G401.6 (cell line): ENCODE data around the gene AUTS2.

Source experiments
- FAIRE-seq: peaks from 2 replicates; lab custom pipeline; 2012; peaks lifted over from hg19 to GRCh38; lab: Jason Lieb, UNC

AUTS2 gene

GRCh38 chr7:69656890-69657289 is 58.6 kb downstream of the AUTS2 start:
- FAIRE-seq, result no peak

GRCh38 chr7:69657331-69657730 is 59.1 kb downstream of the AUTS2 start:
- FAIRE-seq, result no peak

DNA sequence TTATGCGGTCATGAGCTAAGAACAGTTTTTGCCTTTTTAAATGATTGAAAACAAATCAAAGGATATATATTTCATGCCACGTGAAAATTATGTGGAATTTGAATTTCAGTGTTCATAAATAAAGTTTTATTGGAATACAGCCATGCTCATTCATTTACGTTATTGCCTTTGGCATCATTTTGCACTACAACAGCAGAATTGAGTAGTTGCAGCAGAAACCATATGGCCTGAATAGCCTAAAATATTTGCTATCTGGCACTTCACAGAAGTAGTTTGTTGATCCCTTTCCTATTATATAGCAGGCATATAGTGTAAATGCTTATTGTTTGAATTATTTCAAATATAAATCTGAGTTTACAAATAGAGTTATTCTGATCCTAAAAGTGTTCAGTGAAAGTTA is 59.7 kb downstream of the AUTS2 start:
- no peak for FAIRE-seq

DNA sequence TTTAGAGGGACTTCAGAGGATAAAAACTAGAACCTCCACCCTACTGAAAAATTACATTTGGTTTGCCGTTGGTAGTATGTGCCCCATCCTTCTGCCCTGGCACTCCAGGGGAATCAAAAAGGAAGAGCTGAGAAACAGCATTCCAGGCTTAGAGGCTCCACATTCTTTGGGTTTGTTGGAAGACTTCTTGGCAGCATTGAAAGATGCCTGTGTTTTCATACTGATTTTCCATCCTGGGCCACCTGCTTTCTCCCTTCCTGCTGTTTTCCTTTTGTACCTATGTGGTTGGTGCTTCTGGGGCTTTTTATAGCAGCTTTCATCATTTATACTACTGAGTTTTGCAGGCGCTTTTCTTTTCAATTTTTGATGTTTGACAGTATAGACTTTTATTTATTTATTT is 61.7 kb downstream of the AUTS2 start:
- no peak for FAIRE-seq

GRCh38 chr7:69661342-69661741 is 63.1 kb downstream of the AUTS2 start:
- no peak for FAIRE-seq

DNA sequence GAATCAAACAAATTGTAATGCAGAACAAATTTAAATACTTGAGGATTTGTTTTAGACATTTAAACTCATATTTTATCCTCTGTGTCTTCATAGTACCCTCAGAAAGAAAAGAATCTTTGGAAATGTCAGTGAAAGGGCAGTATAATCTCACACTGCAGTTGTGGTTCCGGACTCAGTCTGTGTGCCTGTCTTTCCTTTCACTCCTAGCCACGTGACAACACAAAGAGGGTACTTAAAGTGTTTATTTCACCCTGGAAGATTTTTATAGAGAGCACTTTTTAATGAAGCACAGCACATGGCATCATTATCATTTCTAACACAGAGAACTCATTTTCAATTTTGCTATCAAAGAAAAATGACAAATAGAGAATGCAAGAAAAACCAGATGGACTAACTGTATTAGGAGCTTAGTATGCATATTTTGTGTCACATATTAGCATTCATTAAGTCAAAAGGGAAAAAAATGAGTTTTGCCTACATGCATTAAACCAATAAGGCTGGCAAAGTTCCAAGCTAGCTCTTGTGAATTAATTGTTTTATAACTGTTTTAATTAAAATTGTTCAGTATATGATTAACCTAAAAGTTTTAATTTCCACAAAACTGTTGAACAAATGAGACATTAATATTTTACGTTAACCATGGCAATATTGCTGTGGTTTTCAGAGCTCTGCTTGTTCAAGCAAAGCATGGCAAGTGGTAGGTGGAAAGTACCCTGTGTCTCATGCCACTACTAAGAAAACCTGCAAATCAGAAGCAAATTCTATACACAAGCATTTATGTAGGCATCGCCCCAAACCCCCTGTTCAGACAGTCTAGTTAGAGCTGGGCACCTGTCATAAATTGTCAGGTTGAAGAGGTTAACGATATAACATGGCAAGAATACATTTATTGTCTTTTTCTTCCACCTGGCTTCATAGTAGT is 65.9 kb downstream of the AUTS2 start:
- FAIRE-seq, result no peak

DNA sequence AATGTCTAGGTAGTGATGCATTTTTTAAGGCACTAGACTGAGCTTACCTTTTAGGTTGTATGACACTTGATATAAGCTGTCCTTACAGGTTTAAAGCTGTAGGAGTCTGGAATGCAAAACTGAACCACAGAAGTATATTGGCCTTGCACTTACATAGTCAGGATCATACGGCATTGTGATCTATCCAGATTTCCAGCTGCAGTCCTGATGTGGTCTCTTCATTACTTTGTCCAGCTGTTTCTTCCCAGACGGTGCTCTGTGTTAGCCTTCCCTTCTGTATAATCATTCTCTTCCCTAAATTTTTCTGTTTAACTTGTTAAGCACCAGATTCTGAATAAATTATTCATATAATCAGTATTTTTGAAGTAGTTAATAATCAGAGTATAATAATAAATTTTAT is 67.1 kb downstream of the AUTS2 start:
- FAIRE-seq, result no peak

- no peak for FAIRE-seq
These were observed 70.1 kb downstream of the AUTS2 start for GRCh38 chr7:69668339-69668870.

DNA sequence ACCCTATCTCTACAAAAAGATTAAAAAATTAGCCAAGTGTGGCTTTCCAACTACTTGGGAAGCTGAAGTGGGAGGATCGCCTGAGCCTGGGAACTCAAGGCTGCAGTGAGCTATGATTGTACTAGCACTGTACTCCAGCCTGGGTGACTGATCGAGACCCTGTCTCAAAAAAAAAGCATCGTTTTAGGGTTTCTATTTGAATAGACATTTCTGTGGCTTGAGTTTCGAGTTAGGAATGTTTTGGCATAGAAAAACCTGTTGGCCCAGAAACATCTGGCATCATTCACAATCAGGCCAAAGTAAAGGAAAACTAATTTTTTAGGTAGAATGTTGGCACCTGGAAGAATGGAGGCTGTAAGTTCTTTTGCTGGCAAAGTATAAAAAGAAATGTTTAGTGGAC is 72.4 kb downstream of the AUTS2 start:
- no peak for FAIRE-seq

DNA sequence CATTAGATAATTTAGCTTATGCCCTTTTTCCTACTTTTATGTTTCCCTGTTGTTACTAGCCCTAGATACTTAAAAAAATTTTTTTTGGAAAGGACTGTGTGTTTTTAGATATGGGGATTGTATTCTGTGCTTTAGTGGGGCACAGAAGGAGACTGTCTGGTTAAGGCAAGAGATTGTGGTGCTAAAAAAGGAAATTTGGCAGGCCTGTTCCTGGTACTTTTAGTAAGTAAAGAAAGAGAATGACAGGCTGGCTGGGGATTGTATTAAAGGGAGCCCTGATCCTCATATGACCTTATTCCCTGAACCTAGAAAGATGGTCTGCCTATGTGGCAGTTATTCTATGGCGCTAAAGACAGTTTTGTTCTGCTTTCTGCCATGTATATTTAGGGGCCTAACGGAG is 74.8 kb downstream of the AUTS2 start:
- FAIRE-seq, result no peak

GRCh38 chr7:69674701-69675182 is 76.5 kb downstream of the AUTS2 start:
- FAIRE-seq, result no peak

- no peak for FAIRE-seq
These were observed 78.0 kb downstream of the AUTS2 start for GRCh38 chr7:69676247-69676646.

- no peak for FAIRE-seq
These were observed 79.0 kb downstream of the AUTS2 start for GRCh38 chr7:69677054-69677852.

- no peak for FAIRE-seq
These were observed 79.7 kb downstream of the AUTS2 start for GRCh38 chr7:69677881-69678493.

GRCh38 chr7:69678494-69679187 is 80.4 kb downstream of the AUTS2 start:
- no peak for FAIRE-seq

DNA sequence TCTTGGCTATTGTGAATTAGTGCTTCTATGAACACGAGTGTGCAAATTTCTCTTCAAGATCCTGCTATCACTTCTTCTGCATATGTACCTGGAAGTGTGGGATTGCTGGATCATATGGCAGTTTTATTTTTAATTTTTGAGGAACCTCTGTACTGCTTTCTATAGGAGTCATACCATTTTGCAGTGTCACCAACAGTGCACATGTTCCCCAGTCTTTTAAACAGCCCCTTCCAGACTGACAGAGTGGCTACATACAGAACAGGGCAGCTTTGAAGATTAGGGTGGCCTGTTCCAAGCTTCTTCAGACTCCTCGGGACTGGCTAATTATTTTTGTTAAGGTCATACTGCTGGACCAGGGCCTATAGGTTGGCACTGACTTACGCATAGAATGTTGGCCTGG is 82.9 kb downstream of the AUTS2 start:
- no peak for FAIRE-seq

GRCh38 chr7:69682518-69682917 is 84.2 kb downstream of the AUTS2 start:
- no peak for FAIRE-seq

GRCh38 chr7:69683002-69683401 is 84.7 kb downstream of the AUTS2 start:
- no peak for FAIRE-seq

GRCh38 chr7:69684369-69685292 is 86.4 kb downstream of the AUTS2 start:
- no peak for FAIRE-seq

GRCh38 chr7:69685293-69685631 is 87.0 kb downstream of the AUTS2 start:
- FAIRE-seq, result no peak

- no peak for FAIRE-seq
These were observed 88.1 kb downstream of the AUTS2 start for GRCh38 chr7:69686366-69686765.
